NT2/D1 (cell line): Measurements from ENCODE around the gene FRYL.

Experiments used
- YY1 ChIP-seq: IDR thresholded peaks from 2 replicates; pipeline ENCODE4 v1.6.1; 2011; ENCODE audit not compliant: insufficient read length, insufficient read depth
- ZNF274 ChIP-seq: IDR thresholded peaks from 2 replicates; pipeline ENCODE4 v1.6.1; 2011; ENCODE audit warnings: mild to moderate bottlenecking, low read depth, low read length

DNA sequence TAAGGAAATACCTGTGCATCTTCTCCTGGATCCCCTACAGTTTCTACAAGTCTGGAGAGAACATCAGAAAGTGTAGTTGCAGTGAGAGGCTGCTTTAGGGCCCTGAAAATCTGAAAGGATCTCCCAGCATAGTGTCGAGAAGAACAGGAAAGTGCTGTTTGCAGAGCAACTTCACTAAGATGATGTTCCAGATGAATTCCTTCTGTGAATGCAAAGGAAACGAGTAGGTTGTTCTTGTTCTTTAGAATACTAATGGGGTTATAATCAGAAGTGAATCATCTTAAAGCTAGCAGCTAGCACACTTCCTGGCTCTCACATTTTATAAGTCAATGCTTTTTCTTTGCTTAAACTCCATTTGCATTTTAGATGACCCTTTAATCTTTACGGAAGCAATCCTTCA, 236.3 kb downstream of the FRYL start:
- TF ChIP-seq YY1 (no peak), ZNF274 (no peak)
